Activated T-cell treated with anti-CD3 and anti-CD28 coated beads, Interleukin-2, amount 50 U/mL, for 24 hours (primary cell): ENCODE measurements around the gene MDFI.

Source experiments
- DNase-seq: peaks from one replicate; pipeline ENCODE4 v3.0.0-alpha.2; 2020
- H3K27ac Mint-ChIP-seq: 2 replicates; pipeline ENCODE4 v1.8.0; 2020; ENCODE audit warnings: mild to moderate bottlenecking, mixed read lengths
- H3K27me3 Mint-ChIP-seq: 2 replicates; pipeline ENCODE4 v1.8.0; 2020; ENCODE audit warnings: mixed read lengths
- H3K36me3 Mint-ChIP-seq: 2 replicates; pipeline ENCODE4 v1.8.0; 2020; ENCODE audit warnings: low read depth, mixed read lengths
- H3K4me1 Mint-ChIP-seq: 2 replicates; pipeline ENCODE4 v1.8.0; 2020; ENCODE audit warnings: low read depth, mixed read lengths
- H3K4me3 Mint-ChIP-seq: 2 replicates; pipeline ENCODE4 v1.8.0; 2020; ENCODE audit warnings: mild to moderate bottlenecking, moderate library complexity, mixed read lengths
- H3K9me3 Mint-ChIP-seq: 2 replicates; pipeline ENCODE4 v1.8.0; 2020; ENCODE audit warnings: mixed read lengths

The MDFI gene

DNA sequence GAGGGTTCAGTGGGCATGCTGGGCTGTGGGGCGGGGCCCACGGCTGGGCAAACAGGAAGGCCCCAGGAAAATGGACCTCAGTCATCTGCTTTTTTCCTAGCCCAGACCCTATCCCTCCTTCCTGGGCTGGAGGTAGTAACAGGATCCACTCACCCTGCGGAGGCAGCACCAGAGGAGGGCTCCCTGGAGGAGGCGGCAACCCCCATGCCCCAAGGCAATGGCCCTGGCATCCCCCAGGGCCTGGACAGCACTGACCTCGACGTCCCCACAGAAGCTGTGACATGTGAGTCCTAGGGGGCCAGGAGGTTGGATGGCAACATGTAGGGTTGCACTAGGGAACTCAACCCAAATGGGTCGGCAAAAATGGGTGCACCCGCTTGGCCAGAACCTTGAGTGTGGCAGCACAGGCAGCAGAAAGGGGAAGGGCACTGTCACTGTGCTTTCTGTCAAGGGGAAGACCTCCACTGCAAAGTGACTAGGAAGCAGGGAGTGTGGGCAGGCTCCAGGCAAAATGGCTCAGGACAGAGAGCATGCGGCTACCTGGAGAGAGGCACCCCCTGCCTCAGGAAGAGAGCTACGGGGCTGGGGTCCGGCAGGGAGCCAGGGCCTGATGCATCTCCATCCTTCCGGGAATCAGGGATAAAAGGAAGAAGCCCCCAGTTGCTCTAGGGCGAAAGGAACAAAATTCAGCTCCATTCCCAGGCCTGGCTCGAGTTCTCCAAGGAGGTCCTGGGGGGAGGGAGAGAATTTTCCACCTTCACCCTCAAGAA is 7.9 kb downstream of the MDFI start:
- H3K36me3 Mint-ChIP-seq, result no peaks in the 10 kb centered on the region
- no peak overlapping the region for H3K4me3 Mint-ChIP-seq
- peaks cover 18% of the 10 kb centered on the region for H3K27me3 Mint-ChIP-seq
- no peak for DNase-seq
- no peaks in the 10 kb centered on the region for H3K4me1 Mint-ChIP-seq
- no peak overlapping the region for H3K27ac Mint-ChIP-seq
- no peaks in the 10 kb centered on the region for H3K9me3 Mint-ChIP-seq

DNA sequence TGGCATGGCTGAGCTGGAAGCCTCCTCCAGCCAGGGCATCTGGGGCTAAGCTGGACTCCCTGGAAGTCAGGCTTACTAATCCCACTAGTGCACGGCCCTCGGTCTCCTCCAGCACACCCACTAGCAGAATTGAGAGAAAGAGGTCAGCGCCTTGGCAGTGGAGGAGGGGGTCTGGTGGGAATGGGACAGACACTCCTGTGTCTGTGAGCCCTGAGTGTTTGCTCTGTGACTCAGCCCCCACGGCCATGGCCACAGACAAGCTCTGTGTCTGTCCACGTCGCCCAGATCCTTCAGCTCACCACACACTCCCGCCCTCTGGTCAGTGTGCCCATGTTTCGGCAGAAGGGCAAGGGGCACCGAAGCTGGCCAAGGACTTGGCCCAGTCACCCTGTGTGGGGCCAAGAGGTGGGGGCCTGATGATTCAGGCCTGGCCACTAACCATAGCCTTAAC is 8.8 kb downstream of the MDFI start:
- Mint-ChIP-seq H3K27me3 (peaks cover 14% of the 10 kb centered on the region), H3K36me3 (no peaks in the 10 kb centered on the region), H3K4me3 (no peak overlapping the region), H3K9me3 (no peaks in the 10 kb centered on the region), H3K27ac (no peak overlapping the region), H3K4me1 (no peaks in the 10 kb centered on the region)
- no peak for DNase-seq

DNA sequence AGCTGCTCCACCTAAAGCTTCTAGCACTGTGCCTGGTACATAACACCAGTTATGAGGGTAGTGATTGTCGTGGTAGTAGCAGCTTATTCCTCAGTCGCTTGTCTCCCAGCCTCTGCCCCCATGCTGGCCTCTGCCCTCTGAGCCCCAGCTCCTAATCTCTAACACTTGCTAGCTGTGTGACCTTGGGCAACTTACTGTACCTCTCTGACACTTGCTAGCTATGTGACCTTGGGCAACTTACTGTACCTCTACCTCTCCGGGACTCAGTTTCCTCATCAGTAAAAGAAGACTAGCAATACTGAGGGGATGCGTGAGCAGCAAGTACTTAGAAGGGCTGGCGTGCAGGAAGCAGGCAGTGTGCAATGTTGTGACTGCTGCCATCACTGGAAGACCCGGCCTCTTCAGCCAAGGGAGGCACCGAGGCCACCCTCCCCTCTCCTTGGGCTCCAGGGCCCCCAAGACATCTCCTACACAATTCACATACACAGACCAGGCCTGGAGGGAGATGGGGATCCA is 9.9 kb downstream of the MDFI start:
- H3K27ac Mint-ChIP-seq, result no peak overlapping the region
- peaks cover 7% of the 10 kb centered on the region for H3K27me3 Mint-ChIP-seq
- no peaks in the 10 kb centered on the region for H3K36me3 Mint-ChIP-seq
- H3K4me1 Mint-ChIP-seq, result no peaks in the 10 kb centered on the region
- H3K4me3 Mint-ChIP-seq, result no peak overlapping the region
- no peak for DNase-seq
- no peaks in the 10 kb centered on the region for H3K9me3 Mint-ChIP-seq

DNA sequence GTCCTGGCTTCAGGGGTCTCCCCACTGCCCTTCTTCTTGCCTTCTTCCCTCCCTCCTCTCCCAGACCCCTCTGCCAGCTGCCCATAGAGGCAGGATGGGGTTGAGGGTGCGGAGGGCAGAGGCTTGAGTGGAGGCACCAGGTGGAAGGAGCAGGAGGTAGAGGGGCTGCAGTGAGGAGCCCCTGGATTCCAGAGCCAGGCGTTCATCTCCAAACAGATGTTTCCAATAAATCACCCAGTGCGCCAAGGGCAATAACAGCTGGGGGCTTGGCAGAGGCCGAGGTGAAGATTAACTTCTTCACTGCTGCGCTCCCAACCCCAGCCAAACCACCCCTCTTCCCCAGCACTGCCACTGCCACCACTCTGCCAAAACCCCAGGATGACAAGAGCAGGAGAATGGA is 10.7 kb downstream of the MDFI start:
- no peak for DNase-seq
- H3K27ac Mint-ChIP-seq, result no peak overlapping the region
- H3K9me3 Mint-ChIP-seq, result no peaks in the 10 kb centered on the region
- H3K4me3 Mint-ChIP-seq, result no peak overlapping the region
- no peaks in the 10 kb centered on the region for H3K36me3 Mint-ChIP-seq
- peaks cover 5% of the 10 kb centered on the region for H3K27me3 Mint-ChIP-seq
- H3K4me1 Mint-ChIP-seq, result no peaks in the 10 kb centered on the region

DNA sequence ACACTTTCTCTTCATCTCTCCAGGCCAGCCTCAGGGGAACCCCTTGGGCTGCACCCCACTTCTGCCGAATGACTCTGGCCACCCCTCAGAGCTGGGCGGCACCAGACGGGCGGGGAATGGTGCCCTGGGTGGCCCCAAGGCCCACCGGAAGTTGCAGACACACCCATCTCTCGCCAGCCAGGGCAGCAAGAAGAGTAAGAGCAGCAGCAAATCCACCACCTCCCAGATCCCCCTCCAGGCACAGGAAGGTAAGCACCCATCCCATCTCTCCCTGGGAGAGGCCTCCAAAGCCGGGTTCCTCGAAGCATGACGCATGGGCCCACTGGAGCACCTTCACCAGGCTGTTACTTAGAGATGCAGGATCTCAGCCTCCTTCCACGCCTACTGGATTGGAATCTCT is 11.3 kb downstream of the MDFI start:
- no peak overlapping the region for H3K4me3 Mint-ChIP-seq
- H3K27me3 Mint-ChIP-seq, result peaks cover 10% of the 10 kb centered on the region
- H3K27ac Mint-ChIP-seq, result no peak overlapping the region
- no peaks in the 10 kb centered on the region for H3K4me1 Mint-ChIP-seq
- H3K36me3 Mint-ChIP-seq, result no peaks in the 10 kb centered on the region
- no peak for DNase-seq
- no peaks in the 10 kb centered on the region for H3K9me3 Mint-ChIP-seq

DNA sequence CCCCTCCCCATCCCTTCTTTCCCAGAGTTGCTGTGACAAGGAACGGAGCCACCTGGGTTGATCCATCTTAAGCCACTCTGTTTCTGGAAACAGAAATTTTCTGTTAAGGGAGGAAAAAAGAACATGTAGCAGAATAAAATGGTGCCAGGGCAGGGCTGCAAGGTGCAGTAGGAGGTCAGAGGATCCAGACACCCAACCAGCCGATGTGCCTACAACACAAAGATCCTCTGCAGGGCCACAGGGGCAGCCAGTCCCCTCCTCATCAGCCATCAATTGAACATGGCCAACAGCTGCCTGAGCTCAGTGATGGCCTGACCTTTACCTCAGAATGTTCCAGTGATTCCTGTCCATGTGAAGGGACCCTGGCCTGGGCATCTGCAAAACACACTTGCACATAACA is 11.9 kb downstream of the MDFI start:
- Mint-ChIP-seq H3K4me1 (no peaks in the 10 kb centered on the region), H3K36me3 (no peaks in the 10 kb centered on the region), H3K4me3 (no peak overlapping the region), H3K9me3 (no peaks in the 10 kb centered on the region), H3K27ac (no peak overlapping the region), H3K27me3 (peaks cover 15% of the 10 kb centered on the region)
- no peak for DNase-seq

DNA sequence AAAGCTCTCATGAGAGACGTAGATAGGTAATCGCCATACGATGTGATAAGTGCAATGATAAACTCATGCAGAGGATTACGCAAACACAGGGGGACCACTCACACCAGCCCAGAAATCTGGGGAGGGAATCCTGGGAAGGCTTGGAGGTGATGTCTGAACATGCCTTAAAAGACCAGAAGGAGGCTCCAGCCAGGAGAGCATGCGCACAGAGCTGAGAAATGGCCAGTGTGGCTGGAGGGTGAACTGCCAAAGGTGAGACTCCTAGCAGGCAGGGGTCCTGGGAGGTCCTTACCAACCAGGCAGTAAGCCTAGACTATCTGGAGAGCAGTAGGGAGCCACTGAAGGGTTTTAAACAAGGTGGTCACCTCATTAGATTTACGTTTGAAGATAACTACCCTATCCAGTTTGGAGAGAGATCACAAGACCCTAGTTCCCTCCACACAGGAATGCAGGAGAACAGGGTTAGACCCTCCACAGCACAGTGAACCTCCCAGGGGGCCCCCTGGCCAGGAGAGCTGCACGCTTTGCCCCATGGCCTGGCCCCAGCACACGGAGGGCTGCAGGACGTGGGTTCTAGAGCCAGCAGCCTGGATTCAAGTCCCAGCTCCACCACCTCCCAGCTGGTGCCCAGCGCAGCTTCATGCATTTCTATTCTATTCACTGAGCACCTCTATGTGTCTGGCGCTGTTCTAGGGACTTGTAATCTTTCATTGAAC is 13.1 kb downstream of the MDFI start:
- no peak for DNase-seq
- Mint-ChIP-seq H3K9me3 (no peaks in the 10 kb centered on the region), H3K4me3 (no peak overlapping the region), H3K4me1 (no peaks in the 10 kb centered on the region), H3K36me3 (no peaks in the 10 kb centered on the region), H3K27ac (no peak overlapping the region), H3K27me3 (peaks cover 19% of the 10 kb centered on the region)

DNA sequence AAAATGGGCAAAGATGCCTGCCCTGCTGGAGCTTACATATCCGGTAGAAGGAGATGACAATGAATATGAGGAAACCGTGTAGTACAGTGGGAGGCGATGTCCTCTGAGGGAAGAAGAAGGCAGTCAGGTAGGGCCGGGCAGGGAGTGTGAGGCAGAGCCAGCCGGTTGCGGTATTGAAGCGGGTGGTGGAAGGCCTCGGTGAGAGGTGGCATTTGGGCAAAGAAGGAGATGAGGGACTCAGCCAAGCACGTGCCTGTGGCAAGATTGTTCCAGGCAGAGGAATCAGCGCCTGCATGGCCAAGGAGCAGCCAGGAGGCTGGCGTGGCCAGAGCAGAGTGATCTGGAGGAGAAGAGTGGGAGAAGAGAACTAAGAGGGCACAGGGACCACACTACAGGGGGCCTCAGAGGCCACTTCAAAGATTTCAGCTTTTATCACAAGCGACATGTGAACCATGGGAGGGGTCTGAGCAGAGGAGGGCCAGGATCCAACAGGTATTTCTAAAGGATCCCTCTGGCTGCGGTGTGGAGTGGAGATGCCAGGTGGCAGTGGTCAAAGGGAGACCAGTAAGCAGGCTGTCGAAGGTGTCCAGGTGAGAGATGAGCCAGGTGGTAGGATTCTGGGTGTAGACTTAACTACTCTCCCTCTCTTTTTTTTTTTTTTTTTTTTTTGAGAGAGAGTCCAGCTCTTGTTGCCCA is 13.8 kb downstream of the MDFI start:
- Mint-ChIP-seq H3K27ac (no peak overlapping the region), H3K36me3 (no peaks in the 10 kb centered on the region), H3K9me3 (no peaks in the 10 kb centered on the region), H3K4me3 (no peak overlapping the region), H3K4me1 (no peaks in the 10 kb centered on the region), H3K27me3 (peaks cover 24% of the 10 kb centered on the region)
- DNase-seq, result no peak

DNA sequence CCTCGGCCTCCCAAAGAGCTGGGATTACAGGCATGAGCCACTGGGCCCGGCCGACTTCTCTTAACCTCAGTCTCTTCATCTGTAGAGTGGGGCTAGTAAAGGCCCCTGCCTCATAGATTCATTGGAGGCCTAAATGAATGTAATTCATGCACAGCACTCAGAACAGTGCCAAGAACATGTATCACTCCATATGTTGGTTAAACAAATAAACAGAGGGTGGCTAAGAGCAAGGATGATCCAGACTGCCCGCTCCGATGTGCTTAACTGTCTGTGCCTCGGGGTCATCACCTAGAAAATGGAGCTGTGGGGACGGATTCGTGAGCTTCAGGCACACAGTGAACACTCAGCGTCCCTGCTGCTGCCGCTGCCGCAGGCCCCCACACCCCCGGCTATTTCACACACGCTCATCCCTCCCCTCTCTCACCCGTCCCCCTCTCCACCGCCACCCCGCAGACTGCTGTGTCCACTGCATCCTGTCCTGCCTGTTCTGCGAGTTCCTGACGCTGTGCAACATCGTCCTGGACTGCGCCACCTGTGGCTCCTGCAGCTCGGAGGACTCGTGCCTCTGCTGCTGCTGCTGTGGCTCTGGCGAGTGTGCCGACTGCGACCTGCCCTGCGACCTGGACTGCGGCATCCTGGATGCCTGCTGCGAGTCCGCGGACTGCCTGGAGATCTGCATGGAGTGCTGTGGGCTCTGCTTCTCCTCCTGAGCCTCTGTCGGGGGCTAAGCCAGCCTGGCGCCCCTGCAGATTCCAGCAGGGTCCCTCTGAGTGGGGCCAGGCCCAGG is 14.8 kb downstream of the MDFI start:
- H3K27ac Mint-ChIP-seq, result no peak overlapping the region
- DNase-seq, result no peak
- H3K27me3 Mint-ChIP-seq, result peaks cover 34% of the 10 kb centered on the region
- H3K9me3 Mint-ChIP-seq, result no peaks in the 10 kb centered on the region
- no peaks in the 10 kb centered on the region for H3K36me3 Mint-ChIP-seq
- no peaks in the 10 kb centered on the region for H3K4me1 Mint-ChIP-seq
- H3K4me3 Mint-ChIP-seq, result no peak overlapping the region

DNA sequence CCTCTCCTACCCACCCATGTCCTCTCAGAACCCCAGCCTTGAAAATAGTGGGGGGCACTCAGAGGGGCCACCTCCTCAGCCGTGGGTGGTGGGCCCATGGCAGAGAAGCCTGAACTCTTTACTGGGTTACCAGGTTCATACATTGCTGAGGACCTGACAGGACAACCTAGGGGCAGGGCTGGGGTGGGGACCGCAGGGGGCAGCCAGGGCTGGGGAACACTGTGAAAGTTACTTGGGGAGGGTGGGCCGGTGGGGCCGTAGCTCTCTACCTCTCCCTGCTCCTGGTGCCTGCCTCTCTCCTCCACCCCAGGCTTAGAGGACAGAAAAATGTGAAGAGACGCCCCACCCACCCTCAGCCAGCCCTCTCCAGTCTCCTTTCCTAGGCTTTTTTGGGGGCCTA is 15.4 kb downstream of the MDFI start:
- Mint-ChIP-seq H3K9me3 (no peaks in the 10 kb centered on the region), H3K36me3 (no peaks in the 10 kb centered on the region), H3K4me1 (no peaks in the 10 kb centered on the region), H3K27ac (no peak overlapping the region), H3K27me3 (peaks cover 38% of the 10 kb centered on the region), H3K4me3 (no peak overlapping the region)
- no peak for DNase-seq

DNA sequence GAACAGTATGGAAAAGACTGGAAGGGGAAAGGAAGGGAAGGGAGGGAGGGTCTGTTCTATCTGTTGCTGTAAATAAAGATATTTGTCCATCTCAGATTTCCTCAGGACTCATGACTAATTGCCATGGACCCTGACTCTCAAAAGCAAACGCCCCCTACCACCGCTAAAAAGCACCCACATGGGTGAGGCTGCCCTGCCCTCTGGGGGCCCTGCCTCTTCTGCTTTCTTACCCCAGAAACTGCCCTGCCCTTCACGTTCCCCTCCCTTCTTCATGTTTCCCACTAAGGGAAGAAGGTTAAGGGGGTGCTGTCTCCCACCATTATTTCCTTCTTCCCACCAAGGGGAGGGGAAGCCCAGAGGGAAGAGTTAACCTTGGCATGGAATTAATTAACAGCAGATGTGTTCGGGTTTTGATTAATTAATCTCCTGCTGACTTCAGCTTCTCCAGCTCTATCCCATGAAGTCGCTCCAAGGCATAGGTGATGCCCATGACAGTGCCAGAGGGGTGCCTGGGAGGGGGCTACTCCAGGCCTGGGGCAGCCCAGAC is 16.0 kb downstream of the MDFI start:
- peaks cover 43% of the 10 kb centered on the region for H3K27me3 Mint-ChIP-seq
- no peak overlapping the region for H3K4me3 Mint-ChIP-seq
- no peak for DNase-seq
- H3K36me3 Mint-ChIP-seq, result no peaks in the 10 kb centered on the region
- no peaks in the 10 kb centered on the region for H3K9me3 Mint-ChIP-seq
- no peaks in the 10 kb centered on the region for H3K4me1 Mint-ChIP-seq
- H3K27ac Mint-ChIP-seq, result no peak overlapping the region

DNA sequence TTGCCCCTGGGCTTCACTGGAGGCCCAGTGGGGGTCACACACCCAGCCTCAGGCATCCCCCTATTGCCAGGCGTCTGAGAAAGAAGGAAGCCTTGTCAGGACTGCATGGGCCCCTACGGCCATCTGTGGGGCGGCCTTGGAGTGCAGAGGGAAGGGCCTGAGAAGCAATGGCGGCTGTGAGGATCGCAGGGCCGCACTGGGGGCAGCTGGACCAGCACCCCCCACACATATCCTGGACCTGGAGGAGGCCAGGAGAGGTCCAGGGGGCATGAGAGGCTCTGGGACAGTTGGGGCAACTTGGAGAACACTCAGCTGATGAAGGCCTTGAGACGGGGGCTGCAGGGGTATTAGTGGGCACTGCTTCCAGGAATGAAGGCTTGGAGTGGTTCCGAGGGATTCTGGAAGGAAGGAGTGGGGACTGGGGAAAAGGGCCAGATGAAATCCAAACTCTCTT is 16.5 kb downstream of the MDFI start:
- DNase-seq, result no peak
- no peaks in the 10 kb centered on the region for H3K9me3 Mint-ChIP-seq
- no peak overlapping the region for H3K4me3 Mint-ChIP-seq
- no peaks in the 10 kb centered on the region for H3K36me3 Mint-ChIP-seq
- H3K27ac Mint-ChIP-seq, result no peak overlapping the region
- H3K4me1 Mint-ChIP-seq, result no peaks in the 10 kb centered on the region
- peaks cover 44% of the 10 kb centered on the region for H3K27me3 Mint-ChIP-seq

DNA sequence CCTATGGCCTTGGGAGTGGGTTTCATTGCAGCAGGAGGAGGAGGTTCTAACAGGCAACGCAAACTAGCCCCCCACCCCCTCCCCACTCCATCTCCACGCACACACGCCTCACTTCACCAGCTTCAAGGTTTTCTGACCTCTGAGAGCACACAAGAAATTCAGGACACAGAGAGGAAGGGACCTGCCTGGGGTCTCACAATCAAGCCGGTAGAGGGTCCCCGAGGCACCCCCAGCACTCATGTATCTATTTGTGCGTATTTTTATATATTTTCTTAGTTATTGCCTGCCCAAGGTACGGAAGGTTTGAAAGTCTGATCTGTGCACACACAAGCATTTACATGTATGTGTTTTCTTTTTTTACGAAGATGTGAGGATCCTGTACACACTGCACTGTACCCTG is 16.9 kb downstream of the MDFI start:
- H3K27me3 Mint-ChIP-seq, result peaks cover 46% of the 10 kb centered on the region
- H3K27ac Mint-ChIP-seq, result no peak overlapping the region
- no peak overlapping the region for H3K4me3 Mint-ChIP-seq

DNA sequence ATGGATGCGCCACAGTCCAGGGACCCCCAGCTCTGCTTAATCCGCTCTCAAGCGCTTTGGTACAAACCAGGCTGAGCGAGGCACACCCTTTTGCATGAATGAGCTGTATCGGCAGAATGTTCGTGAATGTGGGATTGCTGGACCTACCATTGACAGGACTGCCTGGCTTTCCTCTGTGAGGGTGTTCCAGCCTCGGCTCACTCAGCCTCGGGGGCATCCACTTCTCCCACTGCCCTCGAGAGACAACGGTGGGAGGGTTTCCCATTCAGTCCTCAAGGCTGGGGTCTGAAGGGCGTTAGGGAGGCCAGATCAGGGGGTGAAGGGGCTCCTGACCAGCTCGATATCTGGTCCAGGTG is 17.4 kb downstream of the MDFI start:
- Mint-ChIP-seq H3K9me3 (no peaks in the 10 kb centered on the region), H3K27ac (no peak overlapping the region), H3K36me3 (no peaks in the 10 kb centered on the region), H3K27me3 (peaks cover 46% of the 10 kb centered on the region), H3K4me1 (no peaks in the 10 kb centered on the region), H3K4me3 (no peak overlapping the region)
- no peak for DNase-seq

More for the DNA sequence above, 16.9 kb downstream of the MDFI start:
- Mint-ChIP-seq H3K4me1 (no peaks in the 10 kb centered on the region), H3K9me3 (no peaks in the 10 kb centered on the region), H3K36me3 (no peaks in the 10 kb centered on the region)
- no peak for DNase-seq
